ENCODE measurements around the gene RIT1.
"Not testable (repeated sequence)": the region's sequence is repeated elsewhere in the genome, so short reads cannot be mapped to it uniquely, and the experiment has no call there.

RIT1 gene

DNA sequence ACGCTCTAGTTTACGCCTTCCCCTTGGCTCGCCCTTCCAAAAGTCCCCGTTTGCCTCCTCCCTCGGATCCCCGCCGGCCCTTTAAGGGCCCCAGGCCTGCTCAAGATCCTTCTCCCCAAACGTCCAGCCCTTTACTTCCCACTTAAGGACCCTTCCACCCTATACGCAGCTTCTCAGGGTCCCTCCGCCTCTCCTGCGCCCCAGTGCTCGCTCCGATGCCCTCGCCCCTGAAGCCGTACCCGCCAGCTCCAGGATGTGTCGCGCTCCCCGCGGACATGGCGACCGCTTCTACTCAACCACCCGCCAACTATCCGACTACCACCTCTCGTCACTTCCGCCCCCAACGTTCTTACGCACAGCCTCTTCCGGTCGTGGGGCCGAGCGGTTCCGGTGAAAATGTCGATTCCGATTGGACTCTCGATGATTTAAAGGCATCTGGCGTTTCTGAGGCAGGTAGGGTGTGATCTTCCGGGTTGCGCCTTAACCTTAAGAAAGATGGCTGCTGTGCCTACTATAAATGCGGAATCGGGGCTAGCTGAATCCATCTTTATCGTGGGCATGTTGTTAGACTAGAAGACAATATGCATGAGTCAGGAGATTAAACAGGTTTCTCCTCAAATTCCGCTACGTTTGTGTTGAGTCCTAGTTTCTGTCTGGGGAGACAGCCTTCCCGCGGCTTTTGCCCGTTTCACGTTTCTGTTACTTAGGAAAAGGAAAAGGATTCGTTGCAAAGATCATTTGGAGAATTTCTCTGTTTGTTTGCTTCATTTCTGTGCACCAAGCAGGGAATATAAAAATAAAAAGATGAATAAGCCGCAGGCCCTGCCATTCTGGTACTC lies 23.2 kb upstream of the RIT1 start, which contains the start of gene KHDC4:
KHDC4 (minus strand) TSS at position 317 of the 839 bp plus-strand sequence; CDS start at position 277, 40 bp downstream.
- peaks cover 4 to 34% (median 28%) of the 10 kb centered on the region in 4 experiments for H3K4me1 ChIP-seq (ENCODE audit: control extremely low read depth in 1 of 4, control insufficient read depth in 4 of 4, insufficient read depth in 4 of 4, low read length in 3 of 4)
- under 1% methylated on average over 31 of the region's 50 CpGs for WGBS (ENCODE audit: insufficient coverage)
- peak within 1 kb of the TSS; percentile 74 to 100 (median 93) for H3K4me3 ChIP-seq (ENCODE audit: control insufficient read depth in 1 of 7, extremely low read depth in 1 of 7, insufficient read depth in 4 of 7, low read depth in 2 of 7, low read length in 6 of 7)
- CTCF ChIA-PET = interaction anchor here (1.1 to 4.2 kb wide), 9 partner anchors 12 to 133 kb away, joined by 3 to 25 read pairs (median 3); no protein-coding TSS in a partner anchor
- H3K9me3 ChIP-seq (ENCODE audit: control extremely low read depth in 1 of 5, control insufficient read depth in 4 of 5, insufficient read depth in 2 of 5, low read depth in 1 of 5, low read length in 4 of 5) = no peaks in the 10 kb centered on the region
- DNase-seq = peak; percentile 99 to 100 (median 100)
- POLR2A ChIA-PET = interaction anchor here (0.5 to 1.8 kb wide), 6 partner anchors 15 to 348 kb away, joined by 3 to 8 read pairs (median 3); partner anchors contain the start of genes SMG5 and UBQLN4
- no peaks in the 10 kb centered on the region for H3K27me3 ChIP-seq (replicated peaks in 2 of 5; ENCODE audit: control insufficient read depth in 4 of 5, insufficient read depth in 5 of 5, low read length in 4 of 5)
- peak within 1 kb of the TSS; percentile 99 for H3K27ac ChIP-seq (ENCODE audit: insufficient read depth in 1 of 2, low read depth in 1 of 2, low read length in 2 of 2, poor library complexity in 1 of 2, severe bottlenecking in 2 of 2)
- peaks cover 7 to 33% (median 22%) of the 10 kb centered on the region in 4 experiments for H3K36me3 ChIP-seq (ENCODE audit: control insufficient read depth in 4 of 4, insufficient read depth in 4 of 4, low read length in 3 of 4)

DNA sequence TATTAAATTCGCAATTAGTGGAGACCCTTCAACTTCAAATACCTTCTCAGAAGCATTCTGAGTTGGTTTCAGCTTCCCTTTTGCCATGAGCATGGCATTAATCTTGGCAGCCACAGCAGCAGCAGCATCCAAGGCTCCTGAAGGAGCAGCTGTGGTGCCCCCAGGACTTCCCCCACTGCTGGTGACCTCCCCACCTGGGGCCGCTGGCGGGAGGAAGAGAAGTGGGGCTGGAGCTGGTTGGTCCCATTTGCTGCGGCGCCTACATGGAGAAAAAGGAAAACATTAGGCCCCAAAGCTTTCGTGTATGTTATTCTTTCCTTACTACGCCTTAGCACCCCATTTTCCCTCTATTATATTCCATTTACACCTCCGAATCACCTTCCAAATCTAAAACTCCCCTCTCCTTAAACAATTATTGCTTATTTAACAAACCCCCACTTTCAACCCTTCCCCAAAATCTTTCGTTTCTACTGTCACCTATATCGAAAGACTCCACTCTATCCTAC lies 22.5 kb upstream of the RIT1 start:
- Histone ChIP-seq H3K36me3 (ENCODE audit: control insufficient read depth in 4 of 4, insufficient read depth in 4 of 4, low read length in 3 of 4) (peaks cover 10 to 39% (median 27%) of the 10 kb centered on the region in 4 experiments), H3K4me1 (ENCODE audit: control extremely low read depth in 1 of 4, control insufficient read depth in 4 of 4, insufficient read depth in 4 of 4, low read length in 3 of 4) (peaks cover 4 to 34% (median 28%) of the 10 kb centered on the region in 4 experiments), H3K9me3 (ENCODE audit: control extremely low read depth in 1 of 5, control insufficient read depth in 4 of 5, insufficient read depth in 2 of 5, low read depth in 1 of 5, low read length in 4 of 5) (no peaks in the 10 kb centered on the region), H3K27ac (ENCODE audit: insufficient read depth in 1 of 2, low read depth in 1 of 2, low read length in 2 of 2, poor library complexity in 1 of 2, severe bottlenecking in 2 of 2) (peak overlapping the region; percentile 99), H3K4me3 (ENCODE audit: control insufficient read depth in 1 of 7, extremely low read depth in 1 of 7, insufficient read depth in 4 of 7, low read depth in 2 of 7, low read length in 6 of 7) (peak overlapping the region; percentile 74 to 100 (median 93)), H3K27me3 (replicated peaks in 2 of 5; ENCODE audit: control insufficient read depth in 4 of 5, insufficient read depth in 5 of 5, low read length in 4 of 5) (no peaks in the 10 kb centered on the region)
- POLR2A ChIA-PET = interaction anchor here (0.5 to 1.8 kb wide), 5 partner anchors 43 to 349 kb away, joined by 3 to 8 read pairs (median 3); partner anchors contain the start of genes SMG5 and UBQLN4
- WGBS (ENCODE audit: insufficient coverage) = 8% methylated on average over 10 of the region's 10 CpGs
- peak in 1 of 3 donors; percentile 21 for DNase-seq
- CTCF ChIA-PET = interaction anchor here (1.1 to 4.2 kb wide), 7 partner anchors 13 to 92 kb away, joined by 3 to 25 read pairs (median 4); no protein-coding TSS in a partner anchor

DNA sequence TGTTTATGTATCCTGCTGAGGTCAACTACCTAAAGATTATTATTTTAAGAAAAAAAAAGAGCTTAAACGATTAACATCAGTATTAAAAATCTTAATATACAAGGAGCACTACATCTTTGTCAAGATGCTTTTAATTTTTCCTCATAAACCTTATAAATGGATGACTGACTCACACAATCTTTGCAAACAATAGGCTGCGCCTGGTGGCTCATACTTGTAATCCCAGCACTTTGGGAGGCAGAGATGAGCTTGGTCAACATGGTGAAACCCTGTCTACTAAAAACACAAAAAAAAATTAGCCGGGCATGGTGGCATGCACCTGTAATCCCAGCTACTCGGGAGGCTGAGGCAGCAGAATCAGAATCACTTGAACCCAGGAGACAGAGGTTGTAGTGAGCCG lies 21.3 kb upstream of the RIT1 start:
- CTCF ChIA-PET = interaction anchor here (4.2 kb wide), 1 partner anchor 58 kb away, joined by 25 read pairs; no protein-coding TSS in a partner anchor
- no peaks in the 10 kb centered on the region for H3K9me3 ChIP-seq (ENCODE audit: control extremely low read depth in 1 of 5, control insufficient read depth in 4 of 5, insufficient read depth in 2 of 5, low read depth in 1 of 5, low read length in 4 of 5)

DNA sequence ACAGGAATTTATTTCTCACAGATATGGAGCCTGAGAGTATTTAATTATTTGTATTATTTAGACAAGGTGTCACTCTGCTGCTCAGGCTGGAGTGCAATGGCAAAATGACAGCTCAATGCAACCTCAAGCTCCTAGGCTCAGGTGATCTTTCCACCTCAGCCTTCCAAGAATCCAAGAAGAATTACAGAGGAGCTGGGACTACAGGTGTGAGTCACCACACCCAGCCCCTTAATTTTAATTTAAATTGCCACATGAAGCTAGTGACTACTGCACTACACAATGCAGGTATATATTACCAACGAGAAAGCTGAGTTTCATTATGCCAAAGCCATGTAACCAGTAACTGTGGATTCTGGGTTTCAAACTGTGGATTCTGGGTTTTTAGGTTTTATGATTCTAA lies 20.9 kb upstream of the RIT1 start:
- peak overlapping the region in 2 of 7 experiments; percentile 8 to 14 for H3K4me3 ChIP-seq (ENCODE audit: control insufficient read depth in 1 of 7, extremely low read depth in 1 of 7, insufficient read depth in 4 of 7, low read depth in 2 of 7, low read length in 6 of 7)

More for the DNA sequence above, 21.3 kb upstream of the RIT1 start:
- Histone ChIP-seq H3K27ac (ENCODE audit: insufficient read depth in 1 of 2, low read depth in 1 of 2, low read length in 2 of 2, poor library complexity in 1 of 2, severe bottlenecking in 2 of 2) (peak overlapping the region in 1 of 2 experiments; percentile 99), H3K4me3 (ENCODE audit: control insufficient read depth in 1 of 7, extremely low read depth in 1 of 7, insufficient read depth in 4 of 7, low read depth in 2 of 7, low read length in 6 of 7) (peak overlapping the region in 2 of 7 experiments; percentile 11 to 93), H3K36me3 (ENCODE audit: control insufficient read depth in 4 of 4, insufficient read depth in 4 of 4, low read length in 3 of 4) (peaks cover 13 to 46% (median 34%) of the 10 kb centered on the region in 4 experiments), H3K4me1 (ENCODE audit: control extremely low read depth in 1 of 4, control insufficient read depth in 4 of 4, insufficient read depth in 4 of 4, low read length in 3 of 4) (peaks cover 4 to 34% (median 28%) of the 10 kb centered on the region in 4 experiments), H3K27me3 (replicated peaks in 2 of 5; ENCODE audit: control insufficient read depth in 4 of 5, insufficient read depth in 5 of 5, low read length in 4 of 5) (no peaks in the 10 kb centered on the region)
- WGBS (ENCODE audit: insufficient coverage) = 100% methylated on average over 1 of the region's 5 CpGs
- DNase-seq = no peak
- POLR2A ChIA-PET = interaction anchor here (1.0 kb wide), 1 partner anchor 261 kb away, joined by 6 read pairs; the partner anchor contains the start of gene SLC25A44

DNA sequence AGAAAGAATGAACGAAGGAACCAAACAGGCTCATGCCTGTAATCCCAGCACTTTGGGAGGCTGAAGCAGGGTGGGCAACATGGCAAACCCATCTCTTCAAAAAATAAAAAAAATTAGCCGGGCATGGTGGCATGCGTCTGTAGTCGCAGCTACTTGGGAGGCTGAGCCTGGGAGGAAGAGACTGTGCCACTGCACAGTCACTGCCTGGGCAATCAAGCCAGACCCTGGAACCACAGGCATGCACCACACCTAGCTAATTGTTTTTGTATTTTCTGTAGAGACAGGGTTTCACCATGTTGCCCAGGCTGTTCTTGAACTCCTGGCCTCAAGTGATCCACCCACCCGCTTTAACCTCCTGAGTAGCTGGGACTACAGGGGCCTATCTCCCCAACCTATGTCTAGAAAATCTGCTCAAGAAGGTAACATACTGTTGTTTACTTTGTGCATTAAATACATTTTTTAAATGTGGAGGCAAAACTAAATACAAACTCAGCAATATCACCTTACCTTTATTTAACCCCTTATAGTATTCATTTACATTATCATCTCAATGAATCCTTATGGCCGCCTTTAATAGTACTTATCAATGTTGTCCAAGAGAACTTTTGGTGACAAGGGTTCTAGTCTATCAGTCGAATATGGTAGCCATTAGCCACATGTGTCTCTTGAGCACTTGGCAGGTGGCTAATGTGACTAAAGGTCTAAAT lies 20.3 kb upstream of the RIT1 start:
- 93% methylated on average over 2 of the region's 7 CpGs for WGBS (ENCODE audit: insufficient coverage)
- Histone ChIP-seq H3K9me3 (ENCODE audit: control extremely low read depth in 1 of 5, control insufficient read depth in 4 of 5, insufficient read depth in 2 of 5, low read depth in 1 of 5, low read length in 4 of 5) (no peaks in the 10 kb centered on the region), H3K4me3 (ENCODE audit: control insufficient read depth in 1 of 7, extremely low read depth in 1 of 7, insufficient read depth in 4 of 7, low read depth in 2 of 7, low read length in 6 of 7) (peak overlapping the region in 3 of 7 experiments; percentile 8 to 39 (median 14)), H3K4me1 (ENCODE audit: control extremely low read depth in 1 of 4, control insufficient read depth in 4 of 4, insufficient read depth in 4 of 4, low read length in 3 of 4) (peaks cover 4 to 34% (median 28%) of the 10 kb centered on the region in 4 experiments), H3K27ac (ENCODE audit: insufficient read depth in 1 of 2, low read depth in 1 of 2, low read length in 2 of 2, poor library complexity in 1 of 2, severe bottlenecking in 2 of 2) (peak overlapping the region in 1 of 2 experiments; percentile 99), H3K27me3 (replicated peaks in 2 of 5; ENCODE audit: control insufficient read depth in 4 of 5, insufficient read depth in 5 of 5, low read length in 4 of 5) (no peaks in the 10 kb centered on the region), H3K36me3 (ENCODE audit: control insufficient read depth in 4 of 4, insufficient read depth in 4 of 4, low read length in 3 of 4) (peaks cover 21 to 56% (median 43%) of the 10 kb centered on the region in 4 experiments)
- DNase-seq = no peak
- ChIA-PET POLR2A (interaction anchor here (0.7 kb wide), 1 partner anchor 269 kb away, joined by 5 read pairs; no protein-coding TSS in a partner anchor), CTCF (interaction anchor here (1.4 to 4.2 kb wide), 2 partner anchors 15 to 59 kb away, joined by 4 to 25 read pairs; no protein-coding TSS in a partner anchor)

More for the DNA sequence above, 20.9 kb upstream of the RIT1 start:
- Histone ChIP-seq H3K36me3 (ENCODE audit: control insufficient read depth in 4 of 4, insufficient read depth in 4 of 4, low read length in 3 of 4) (peaks cover 15 to 50% (median 37%) of the 10 kb centered on the region in 4 experiments), H3K27ac (ENCODE audit: insufficient read depth in 1 of 2, low read depth in 1 of 2, low read length in 2 of 2, poor library complexity in 1 of 2, severe bottlenecking in 2 of 2) (peak overlapping the region in 1 of 2 experiments; percentile 99), H3K4me1 (ENCODE audit: control extremely low read depth in 1 of 4, control insufficient read depth in 4 of 4, insufficient read depth in 4 of 4, low read length in 3 of 4) (peaks cover 4 to 34% (median 28%) of the 10 kb centered on the region in 4 experiments), H3K9me3 (ENCODE audit: control extremely low read depth in 1 of 5, control insufficient read depth in 4 of 5, insufficient read depth in 2 of 5, low read depth in 1 of 5, low read length in 4 of 5) (no peaks in the 10 kb centered on the region), H3K27me3 (replicated peaks in 2 of 5; ENCODE audit: control insufficient read depth in 4 of 5, insufficient read depth in 5 of 5, low read length in 4 of 5) (no peaks in the 10 kb centered on the region)
- ChIA-PET POLR2A (interaction anchor here (1.0 kb wide), 1 partner anchor 262 kb away, joined by 6 read pairs; the partner anchor contains the start of gene SLC25A44), CTCF (interaction anchor here (4.2 kb wide), 1 partner anchor 58 kb away, joined by 25 read pairs; no protein-coding TSS in a partner anchor)
- WGBS (ENCODE audit: insufficient coverage) = 100% methylated on average over 1 of the region's 1 CpG
- DNase-seq = no peak

DNA sequence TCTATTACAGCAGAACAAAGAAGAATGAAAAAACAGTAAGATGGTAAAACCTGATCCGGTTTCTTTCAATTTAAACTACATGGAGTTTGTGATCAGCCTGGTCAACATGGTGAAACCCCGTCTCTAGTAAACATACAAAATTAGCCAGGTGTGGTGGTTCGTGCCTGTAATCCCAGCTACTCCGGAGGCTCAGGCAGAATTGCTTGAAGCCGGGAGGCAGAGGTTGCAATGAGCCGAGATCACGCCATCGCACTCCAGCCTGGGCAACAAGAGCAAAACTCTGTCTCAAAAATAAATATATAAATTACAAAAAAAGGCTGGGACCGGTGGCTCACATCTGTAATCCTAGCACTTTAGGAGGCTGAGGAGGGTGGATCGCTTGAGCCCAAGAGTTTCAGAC lies 19.6 kb upstream of the RIT1 start:
- CTCF ChIA-PET = interaction anchor here (1.0 to 1.6 kb wide), 4 partner anchors 14 to 69 kb away, joined by 3 to 4 read pairs (median 4); no protein-coding TSS in a partner anchor
- H3K9me3 ChIP-seq (ENCODE audit: control extremely low read depth in 1 of 5, control insufficient read depth in 4 of 5, insufficient read depth in 2 of 5, low read depth in 1 of 5, low read length in 4 of 5); H3K27ac ChIP-seq (ENCODE audit: insufficient read depth in 1 of 2, low read depth in 1 of 2, low read length in 2 of 2, poor library complexity in 1 of 2, severe bottlenecking in 2 of 2); DNase-seq; H3K4me3 ChIP-seq (ENCODE audit: control insufficient read depth in 1 of 7, extremely low read depth in 1 of 7, insufficient read depth in 4 of 7, low read depth in 2 of 7, low read length in 6 of 7); H3K27me3 ChIP-seq (replicated peaks in 2 of 5; ENCODE audit: control insufficient read depth in 4 of 5, insufficient read depth in 5 of 5, low read length in 4 of 5): not testable (repeated sequence)
- peaks cover 4 to 34% (median 28%) of the 10 kb centered on the region in 4 experiments for H3K4me1 ChIP-seq (ENCODE audit: control extremely low read depth in 1 of 4, control insufficient read depth in 4 of 4, insufficient read depth in 4 of 4, low read length in 3 of 4)
- H3K36me3 ChIP-seq (ENCODE audit: control insufficient read depth in 4 of 4, insufficient read depth in 4 of 4, low read length in 3 of 4) = peaks cover 26 to 63% (median 47%) of the 10 kb centered on the region in 4 experiments
- WGBS (ENCODE audit: insufficient coverage) = 97% methylated on average over 4 of the region's 10 CpGs
- POLR2A ChIA-PET = interaction anchor here (0.7 kb wide), 1 partner anchor 268 kb away, joined by 5 read pairs; no protein-coding TSS in a partner anchor
